Ovary (tissue), 3 donors: ENCODE results near the gene CIC.

ENCODE experiments used
- EP300 ChIP-seq: sonication (generic); formaldehyde crosslinking; IDR thresholded peaks from one replicate; pipeline ENCODE4 v1.6.1; 2017; ENCODE audit warnings: antibody characterized with exemption
- POLR2A ChIP-seq: fragments of 450-650 bp; IDR thresholded peaks from one replicate; pipeline ENCODE4 v1.6.1; 2017; ENCODE audit warnings: antibody characterized with exemption, mild to moderate bottlenecking, moderate library complexity
- TF ChIP-seq, protein P1 (sequence below), 3 donors: fragments of 450-650 bp in 2 of 3; fragments of 200-600 bp in 1 of 3; IDR thresholded peaks; one replicate each; pipeline versions ENCODE4 v1.5.1 to v1.8.0; 2016 to 2022; ENCODE audit warnings: antibody characterized with exemption in 3 of 3, mild to moderate bottlenecking in 1 of 3
- donor health status: DM: no; HTN: no; CAD: no.

DNA sequence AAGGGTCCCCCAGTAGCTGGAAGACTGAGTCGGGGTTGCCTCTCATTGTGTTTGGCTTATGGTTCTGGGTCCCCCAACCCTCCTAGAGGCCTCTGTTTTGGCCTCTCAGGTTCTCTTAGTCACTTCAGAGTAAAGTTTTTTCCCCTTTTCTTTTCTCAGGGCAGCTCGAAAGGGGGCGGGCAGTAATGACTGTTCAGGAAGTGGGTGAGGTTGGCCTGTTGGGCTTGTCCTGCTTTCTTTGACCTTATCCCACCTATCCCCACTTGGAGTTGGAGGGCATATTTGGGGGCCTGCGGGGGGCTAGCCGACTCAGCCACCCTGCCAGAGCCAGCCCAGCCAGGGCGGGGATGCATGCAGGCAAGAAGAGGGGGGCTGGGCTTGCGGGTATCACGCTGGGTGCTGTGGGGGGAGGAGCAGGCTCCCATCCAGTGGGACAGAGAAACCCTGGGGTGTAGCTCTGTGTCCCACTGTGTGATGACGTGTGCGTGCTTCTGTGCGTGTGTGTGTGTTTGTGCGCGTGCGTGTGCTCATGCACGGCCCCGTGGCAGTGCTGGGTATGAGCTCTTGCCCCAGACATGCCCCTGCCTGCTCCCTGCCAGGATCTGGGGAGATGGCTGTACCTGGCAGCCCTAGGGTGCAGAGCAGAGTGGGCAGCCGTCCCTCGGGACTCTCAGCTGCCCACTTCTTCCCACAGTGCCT lies 1.4 kb downstream of the CIC start:
- no peak for TF ChIP-seq POLR2A
- TF ChIP-seq, protein P1, sequence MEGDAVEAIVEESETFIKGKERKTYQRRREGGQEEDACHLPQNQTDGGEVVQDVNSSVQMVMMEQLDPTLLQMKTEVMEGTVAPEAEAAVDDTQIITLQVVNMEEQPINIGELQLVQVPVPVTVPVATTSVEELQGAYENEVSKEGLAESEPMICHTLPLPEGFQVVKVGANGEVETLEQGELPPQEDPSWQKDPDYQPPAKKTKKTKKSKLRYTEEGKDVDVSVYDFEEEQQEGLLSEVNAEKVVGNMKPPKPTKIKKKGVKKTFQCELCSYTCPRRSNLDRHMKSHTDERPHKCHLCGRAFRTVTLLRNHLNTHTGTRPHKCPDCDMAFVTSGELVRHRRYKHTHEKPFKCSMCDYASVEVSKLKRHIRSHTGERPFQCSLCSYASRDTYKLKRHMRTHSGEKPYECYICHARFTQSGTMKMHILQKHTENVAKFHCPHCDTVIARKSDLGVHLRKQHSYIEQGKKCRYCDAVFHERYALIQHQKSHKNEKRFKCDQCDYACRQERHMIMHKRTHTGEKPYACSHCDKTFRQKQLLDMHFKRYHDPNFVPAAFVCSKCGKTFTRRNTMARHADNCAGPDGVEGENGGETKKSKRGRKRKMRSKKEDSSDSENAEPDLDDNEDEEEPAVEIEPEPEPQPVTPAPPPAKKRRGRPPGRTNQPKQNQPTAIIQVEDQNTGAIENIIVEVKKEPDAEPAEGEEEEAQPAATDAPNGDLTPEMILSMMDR (IDR thresholded peaks at IDR 0.05) = no peak
- no peak for TF ChIP-seq EP300
